SK-MEL-5 (cell line): ENCODE results near the gene IPP. TPM values are rescaled to one million over a fixed set of nuclear protein-coding genes. Genes with fewer than 3 reads are reported as not detected.

Source experiments
- DNase-seq: peaks from one replicate; pipeline ENCODE4 v3.0.0-alpha.2; 2016; ENCODE audit warnings: low read depth, low spot score
- in situ Hi-C: cut with HindIII; loops from 2 replicates; pipeline ENCODE4 v1.10.0; 2016; ENCODE audit warnings: low sequenced_read_pairs, high pct_unique_total_duplicates, low pct_unique_long_range_greater_than_20kb
- total RNA-seq: library from RNA; depleted of rRNA; stranded (reverse); fragments of >200 nt; shearing (Covaris generic); gene quantifications from 2 replicates; pipeline ENCODE4 v1.2.3, GENCODE V29; 2014; rRNA removed

Gene IPP
- total RNA-seq, 1 experiment from 2014 or later, result 9.1 TPM

- in situ Hi-C loops, result no loop called here
- no peak for DNase-seq
These were observed 82.9 kb downstream of the IPP start for GRCh38 chr1:45667321-45668111.

GRCh38 chr1:45666836-45667235, 83.6 kb downstream of the IPP start:
- no peak for DNase-seq
- in situ Hi-C loops, result no loop called here

GRCh38 chr1:45660336-45660735, 90.1 kb downstream of the IPP start:
- in situ Hi-C loops, result no loop called here
- DNase-seq, result no peak

DNA sequence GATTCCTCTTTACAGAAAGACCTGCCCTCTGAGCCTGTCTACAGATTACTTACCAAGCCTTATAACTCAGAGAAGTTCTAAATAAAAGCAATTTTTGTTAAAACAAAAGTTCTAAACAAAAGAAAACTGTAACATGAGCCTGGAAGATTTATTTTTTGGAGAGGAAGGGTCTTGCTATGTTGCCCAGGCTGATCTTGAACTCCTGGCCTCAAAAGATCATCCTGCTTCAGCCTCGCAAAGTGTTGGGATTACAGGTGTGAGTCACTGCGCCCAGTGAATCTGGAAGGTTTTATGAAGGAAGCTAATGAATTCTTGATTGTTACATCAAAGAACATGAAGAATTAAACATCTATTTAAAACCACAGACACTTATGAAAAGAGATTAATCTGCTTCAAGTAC, 91.2 kb downstream of the IPP start:
- no peak for DNase-seq
- in situ Hi-C loops, result no loop called here

GRCh38 chr1:45658171-45658570, 92.3 kb downstream of the IPP start:
- no peak for DNase-seq
- in situ Hi-C loops, result no loop called here

- no peak for DNase-seq
- in situ Hi-C loops, result no loop called here
These were observed 93.8 kb downstream of the IPP start for GRCh38 chr1:45656573-45657226.

DNA sequence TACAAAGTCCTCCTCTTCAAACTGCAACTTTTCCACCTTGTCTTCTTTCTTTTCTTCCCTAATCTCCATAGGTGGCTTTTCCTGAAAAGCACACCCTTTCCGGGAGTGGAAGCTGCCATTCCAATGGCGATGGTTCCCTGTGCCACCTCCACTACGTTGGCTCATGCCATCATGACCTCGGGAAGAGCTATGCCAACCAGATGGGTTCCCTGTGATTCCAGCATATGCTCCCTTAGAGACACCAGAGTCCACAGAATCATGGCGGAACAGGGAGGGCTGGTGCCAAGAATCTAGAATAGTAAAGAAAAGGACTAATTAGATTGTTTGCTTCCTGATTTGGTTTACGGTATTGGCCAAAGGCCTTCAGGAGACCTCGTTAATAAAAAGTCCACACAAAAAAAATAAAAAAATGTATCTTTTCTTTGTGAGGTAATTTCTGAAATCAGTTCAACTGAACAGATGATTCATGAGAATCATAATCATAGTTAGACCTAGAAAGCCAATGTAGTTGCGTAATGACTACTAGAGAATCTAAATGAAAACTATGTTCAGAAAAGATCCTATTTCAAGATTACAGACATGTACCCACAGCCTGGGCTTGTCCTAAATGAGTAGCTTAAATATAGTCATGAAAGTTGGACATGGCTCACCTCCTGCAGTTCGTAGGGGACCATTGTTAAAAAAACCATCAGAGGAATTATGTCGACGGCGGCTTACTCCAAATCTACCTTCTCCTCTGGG, 95.7 kb downstream of the IPP start:
- in situ Hi-C loops, result no loop called here
- DNase-seq, result no peak

Other genes with a start within 250 kb of the IPP start
- 1,043 and 1,143 TPM in 2 replicates for gene PRDX1, start 228.8 kb downstream of the IPP start, total RNA-seq
- gene AKR1A1, start 199.8 kb downstream of the IPP start, total RNA-seq, result 43.9 and 53.3 TPM in 2 replicates
- 58.5 and 72.8 TPM in 2 replicates for gene NASP, start 166.6 kb downstream of the IPP start, total RNA-seq
- 0.48 and 0.67 TPM in 2 replicates for gene CCDC17, start 126.6 kb downstream of the IPP start, total RNA-seq
- gene GPBP1L1, start 64.1 kb downstream of the IPP start, total RNA-seq, result 66.4 and 71.9 TPM in 2 replicates
- 42.5 and 51.7 TPM in 2 replicates for gene TMEM69, start 62.5 kb downstream of the IPP start, total RNA-seq
- 7.2 and 9.9 TPM in 2 replicates for gene MAST2, start 53.0 kb upstream of the IPP start, total RNA-seq